Measurements from ENCODE around the gene PRKCB.
"Not testable (repeated sequence)": the region's sequence is repeated elsewhere in the genome, so short reads cannot be mapped to it uniquely, and the experiment has no call there.

The PRKCB gene

GRCh38 chr16:23902748-23903414 lies 67.1 kb downstream of the PRKCB start:
- no peak for DNase-seq (ENCODE audit: low read depth in 3 of 3)

- DNase-seq (ENCODE audit: low read depth in 3 of 3), result no peak
Measured at GRCh38 chr16:23905027-23905426, 69.2 kb downstream of the PRKCB start.

GRCh38 chr16:23907457-23907902 lies 71.7 kb downstream of the PRKCB start:
- DNase-seq (ENCODE audit: low read depth in 3 of 3), result no peak

- DNase-seq (ENCODE audit: low read depth in 3 of 3), result no peak
Measured at GRCh38 chr16:23907903-23908302, 72.1 kb downstream of the PRKCB start.

- DNase-seq (ENCODE audit: low read depth in 3 of 3), result no peak
Measured at GRCh38 chr16:23908790-23909189, 73.0 kb downstream of the PRKCB start.

GRCh38 chr16:23909792-23910418 lies 74.1 kb downstream of the PRKCB start:
- no peak for DNase-seq (ENCODE audit: low read depth in 3 of 3)

- no peak for DNase-seq (ENCODE audit: low read depth in 3 of 3)
Measured at GRCh38 chr16:23914946-23915530, 79.3 kb downstream of the PRKCB start.

GRCh38 chr16:23916552-23916951 lies 80.8 kb downstream of the PRKCB start:
- DNase-seq (ENCODE audit: low read depth in 3 of 3), result not testable (repeated sequence)

- no peak for DNase-seq (ENCODE audit: low read depth in 3 of 3)
Measured at GRCh38 chr16:23917621-23918020, 81.8 kb downstream of the PRKCB start.

GRCh38 chr16:23920446-23920845 lies 84.7 kb downstream of the PRKCB start:
- no peak for DNase-seq (ENCODE audit: low read depth in 3 of 3)

GRCh38 chr16:23920899-23921298 lies 85.1 kb downstream of the PRKCB start:
- no peak for DNase-seq (ENCODE audit: low read depth in 3 of 3)

GRCh38 chr16:23922406-23922805 lies 86.6 kb downstream of the PRKCB start:
- no peak for DNase-seq (ENCODE audit: low read depth in 3 of 3)

- DNase-seq (ENCODE audit: low read depth in 3 of 3), result no peak
Measured at GRCh38 chr16:23924128-23924527, 88.3 kb downstream of the PRKCB start.

- no peak for DNase-seq (ENCODE audit: low read depth in 3 of 3)
Measured at GRCh38 chr16:23927796-23928195, 92.0 kb downstream of the PRKCB start.

- DNase-seq (ENCODE audit: low read depth in 3 of 3), result no peak
Measured at GRCh38 chr16:23929237-23929636, 93.5 kb downstream of the PRKCB start.

GRCh38 chr16:23929856-23930255 lies 94.1 kb downstream of the PRKCB start:
- DNase-seq (ENCODE audit: low read depth in 3 of 3), result no peak

GRCh38 chr16:23930791-23931190 lies 95.0 kb downstream of the PRKCB start:
- DNase-seq (ENCODE audit: low read depth in 3 of 3), result no peak

- DNase-seq (ENCODE audit: low read depth in 3 of 3), result no peak
Measured at GRCh38 chr16:23931199-23931598, 95.4 kb downstream of the PRKCB start.

GRCh38 chr16:23933650-23934049 lies 97.9 kb downstream of the PRKCB start:
- not testable (repeated sequence) for DNase-seq (ENCODE audit: low read depth in 3 of 3)

- DNase-seq (ENCODE audit: low read depth in 3 of 3), result no peak
Measured at GRCh38 chr16:23934610-23935236, 98.9 kb downstream of the PRKCB start.

- no peak for DNase-seq (ENCODE audit: low read depth in 3 of 3)
Measured at GRCh38 chr16:23940111-23940510, 104.3 kb downstream of the PRKCB start.

GRCh38 chr16:23941025-23941424 lies 105.2 kb downstream of the PRKCB start:
- DNase-seq (ENCODE audit: low read depth in 3 of 3), result no peak
